Measurements from ENCODE around the gene MCOLN1. TPM values are rescaled to one million over a fixed set of nuclear protein-coding genes. Genes with fewer than 3 reads are reported as not detected.
A peak's percentile ranks its signal among the peaks of the same experiment; 100 is the strongest.

MCOLN1 gene
- total and polyA plus RNA-seq, 2 of the 8 experiments (the other 6 are each of a cell fraction or from before 2014, with no cell fraction given): 19.1 to 40.0 TPM

GRCh38 chr19:7540761-7541474 is 18.5 kb downstream of the MCOLN1 start:
- Histone ChIP-seq H2BK5ac (ENCODE audit: low read depth, low read length) (no peak overlapping the region), H4K5ac (ENCODE audit: insufficient read length, low read depth, low read length) (no peak overlapping the region), H3K18ac (ENCODE audit: extremely low read depth, low read length) (no peak overlapping the region), H2BK20ac (ENCODE audit: low read length) (no peak overlapping the region), H3K79me1 (ENCODE audit: low read depth, low read length) (no peaks in the 10 kb centered on the region), H3K23me2 (ENCODE audit: low read depth, low read length) (no peaks in the 10 kb centered on the region), H3K4me2 (ENCODE audit: insufficient read depth in 1 of 2, low read depth in 2 of 2, low read length in 2 of 2) (no peak overlapping the region), H3K9ac (replicated peaks in 1 of 4; ENCODE audit: extremely low read depth in 1 of 4, low read depth in 3 of 4, low read length in 3 of 4) (no peak overlapping the region), H2BK12ac (ENCODE audit: low read depth, low read length) (no peak overlapping the region), H3K14ac (ENCODE audit: insufficient read length) (no peak overlapping the region), H2AFZ (ENCODE audit: low read length) (no peak overlapping the region), H3K36me3 (ENCODE audit: control insufficient read depth in 2 of 4, insufficient read depth in 4 of 4, low read length in 3 of 4) (peaks cover 3 to 30% (median 15%) of the 10 kb centered on the region in 4 experiments; a peak in 7 of 8 replicates), H2BK15ac (ENCODE audit: low read length) (no peak overlapping the region), H3K23ac (ENCODE audit: insufficient read length) (no peak overlapping the region), H3K56ac (replicated peaks; ENCODE audit: insufficient read length, low read depth, low read length) (no peak overlapping the region), H3K79me2 (ENCODE audit: control insufficient read depth in 1 of 2, insufficient read depth in 2 of 2, low read length in 2 of 2) (no peaks in the 10 kb centered on the region), H3K27me3 (replicated peaks in 1 of 4; ENCODE audit: control insufficient read depth in 3 of 4, extremely low read depth in 1 of 4, insufficient read depth in 3 of 4, low read length in 3 of 4) (no peaks in the 10 kb centered on the region), H4K91ac (replicated peaks; ENCODE audit: insufficient read length, low read length) (no peak overlapping the region), H3K27ac (ENCODE audit: low read depth, low read length) (no peak overlapping the region), H3K9me3 (ENCODE audit: insufficient read depth in 2 of 2, low read depth in 1 of 2, low read length in 1 of 2) (no peaks in the 10 kb centered on the region), H3K4me1 (replicated peaks in 1 of 4; ENCODE audit: control insufficient read depth in 3 of 4, insufficient read depth in 4 of 4, low read length in 3 of 4) (peaks cover 0 to 2% (median 1%) of the 10 kb centered on the region in 4 experiments; a peak in 2 of 7 replicates), H2AK5ac (ENCODE audit: low read depth, low read length) (no peak overlapping the region), H3K4ac (replicated peaks; ENCODE audit: insufficient read length, low read depth, low read length) (no peak overlapping the region), H4K8ac (ENCODE audit: extremely low read depth, insufficient read depth, low read length) (no peak overlapping the region), H2BK120ac (replicated peaks; ENCODE audit: low read depth, low read length) (no peak overlapping the region), H4K20me1 (replicated peaks in 1 of 2; ENCODE audit: control insufficient read depth in 1 of 2, insufficient read depth in 2 of 2, low read length in 2 of 2) (peaks cover 0 to 3% of the 10 kb centered on the region in 2 experiments), H3K4me3 (ENCODE audit: extremely low read depth in 1 of 4, insufficient read depth in 2 of 4, low read depth in 3 of 4, low read length in 4 of 4) (no peak overlapping the region)
- FAIRE-seq (no peak), DNase-seq (ENCODE audit: low read depth in 1 of 2, low spot score in 2 of 2) (peak; percentile 56 to 92)
- ChIA-PET CTCF (ENCODE audit: partially characterized antibody) (interaction anchor here (0.8 to 1.2 kb wide), 4 partner anchors 27 to 259 kb away, joined by 3 to 5 read pairs (median 3); a partner anchor contains a TSS), POLR2A (ENCODE audit: partially characterized antibody) (interaction anchor here (0.5 to 2.3 kb wide), 7 partner anchors 8 to 56 kb away, joined by 3 to 10 read pairs (median 4); partner anchors contain the start of gene MCOLN1)
- 79% methylated on average over 31 of the region's 39 CpGs; no CpG with 5 or more reads in 1 of the 2 experiments for WGBS, 2 experiments (ENCODE audit: extremely low coverage in 1 of 2, insufficient coverage in 1 of 2, insufficient read length in 1 of 2, insufficient replicate concordance in 2 of 2, low coverage in 1 of 2, low lambda C conversion rate in 2 of 2, missing lambda C conversion rate in 1 of 2)
- TF ChIP-seq SP1 (IDR thresholded peaks at IDR 0.05; ENCODE audit: low read depth, low read length) (0 out of 2 replicates have a peak, but pooled peaks have one; percentile 38), RAD21 (IDR thresholded peaks at IDR 0.05 in 1 of 2, conservative IDR thresholded peaks at IDR 0.05 in 1 of 2; ENCODE audit: low read depth in 2 of 2, low read length in 2 of 2) (no peak), NRF1 (IDR thresholded peaks at IDR 0.05; ENCODE audit: low read depth, low read length) (no peak), ATF2 (IDR thresholded peaks at IDR 0.05; ENCODE audit: low read length) (no peak), TAF1 (IDR thresholded peaks at IDR 0.05; ENCODE audit: low read depth, low read length) (peak; percentile 48; the same call in 1 of the 2 replicates)
